BLaER1 (cell line): ENCODE results near the gene SF1.

Experiments used
- H3K27ac ChIP-seq: shearing (Covaris generic); formaldehyde crosslinking; 2 replicates; pipeline ENCODE4 v1.8.1; 2022
- H3K27me3 ChIP-seq: shearing (Covaris generic); formaldehyde crosslinking; 2 replicates; pipeline ENCODE4 v1.8.1; 2022
- H3K36me3 ChIP-seq: shearing (Covaris generic); formaldehyde crosslinking; 2 replicates; pipeline ENCODE4 v1.8.1; 2022
- H3K4me1 ChIP-seq: shearing (Covaris generic); formaldehyde crosslinking; 2 replicates; pipeline ENCODE4 v1.8.1; 2022
- H3K4me2 ChIP-seq: shearing (Covaris generic); formaldehyde crosslinking; 2 replicates; pipeline ENCODE4 v1.8.1; 2022
- H3K4me3 ChIP-seq: shearing (Covaris generic); formaldehyde crosslinking; 2 replicates; pipeline ENCODE4 v1.8.1; 2022
- H3K9ac ChIP-seq: shearing (Covaris generic); formaldehyde crosslinking; 2 replicates; pipeline ENCODE4 v1.8.1; 2022
- H3K9me3 ChIP-seq: shearing (Covaris generic); formaldehyde crosslinking; 2 replicates; pipeline ENCODE4 v1.8.1; 2022
- H4K20me1 ChIP-seq: shearing (Covaris generic); formaldehyde crosslinking; 2 replicates; pipeline ENCODE4 v1.8.1; 2022
- Cebpa-rat ChIP-seq: shearing (Covaris generic); IDR thresholded peaks from 2 replicates; pipeline ENCODE4 v1.8.1; 2022

Gene SF1

DNA sequence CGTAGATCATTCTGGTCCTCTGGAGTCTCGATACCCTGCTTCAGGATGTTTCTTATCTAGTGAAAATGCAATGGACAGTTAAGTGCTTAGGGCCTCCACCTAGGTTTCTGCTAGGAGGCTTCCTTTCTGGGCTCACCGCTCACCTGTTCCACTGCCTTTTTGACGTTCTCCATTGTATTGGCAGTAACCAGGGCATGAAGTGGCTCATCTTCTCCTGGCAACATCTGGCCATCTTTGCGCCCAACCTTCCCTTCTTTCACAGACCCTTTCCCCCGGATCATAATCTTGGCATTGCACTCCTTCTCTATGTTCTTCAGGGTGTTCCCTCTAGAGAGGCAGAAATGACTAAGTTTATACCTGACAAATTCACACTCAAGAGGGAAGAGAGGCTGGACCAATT is 9.1 kb downstream of the SF1 start:
- Histone ChIP-seq H3K4me2 (peak overlapping the region; percentile 40; the same call in 1 of the 2 replicates), H3K4me1 (peaks cover 98% of the 10 kb centered on the region), H3K4me3 (no peak overlapping the region), H3K9me3 (no peaks in the 10 kb centered on the region), H3K9ac (peak overlapping the region; percentile 39; the same call in 1 of the 2 replicates), H3K27ac (0 out of 2 replicates have a peak overlapping the region, but pooled peaks have one; percentile 23), H4K20me1 (peaks cover 100% of the 10 kb centered on the region), H3K36me3 (peaks cover 99% of the 10 kb centered on the region), H3K27me3 (no peaks in the 10 kb centered on the region)
- no peak for TF ChIP-seq Cebpa-rat

DNA sequence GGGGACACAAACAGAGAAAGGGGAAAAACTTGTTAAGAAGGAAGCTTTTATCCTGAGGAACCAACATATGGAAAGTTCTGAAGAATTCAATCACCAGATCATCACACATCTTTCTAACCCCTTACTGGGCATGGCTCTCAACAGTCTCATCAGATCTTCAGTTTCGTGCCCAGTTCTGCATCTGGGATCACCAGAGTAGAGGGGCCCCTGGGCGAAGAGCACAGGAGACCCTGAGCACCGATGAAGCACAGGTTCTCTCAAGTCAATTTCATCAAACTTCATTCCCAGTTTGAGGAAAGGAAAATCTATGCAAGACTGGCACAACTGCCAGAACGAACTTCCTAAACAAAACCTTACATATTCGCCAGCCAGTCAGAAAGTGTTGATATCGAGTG is 10.0 kb downstream of the SF1 start:
- TF ChIP-seq Cebpa-rat = no peak
- Histone ChIP-seq H3K27me3 (no peaks in the 10 kb centered on the region), H3K9me3 (no peaks in the 10 kb centered on the region), H3K9ac (0 out of 2 replicates have a peak overlapping the region, but pooled peaks have one; percentile 4), H3K36me3 (peaks cover 99% of the 10 kb centered on the region), H3K4me3 (no peak overlapping the region), H4K20me1 (peaks cover 100% of the 10 kb centered on the region), H3K4me1 (peaks cover 98% of the 10 kb centered on the region), H3K4me2 (peak overlapping the region; percentile 40), H3K27ac (no peak overlapping the region)

DNA sequence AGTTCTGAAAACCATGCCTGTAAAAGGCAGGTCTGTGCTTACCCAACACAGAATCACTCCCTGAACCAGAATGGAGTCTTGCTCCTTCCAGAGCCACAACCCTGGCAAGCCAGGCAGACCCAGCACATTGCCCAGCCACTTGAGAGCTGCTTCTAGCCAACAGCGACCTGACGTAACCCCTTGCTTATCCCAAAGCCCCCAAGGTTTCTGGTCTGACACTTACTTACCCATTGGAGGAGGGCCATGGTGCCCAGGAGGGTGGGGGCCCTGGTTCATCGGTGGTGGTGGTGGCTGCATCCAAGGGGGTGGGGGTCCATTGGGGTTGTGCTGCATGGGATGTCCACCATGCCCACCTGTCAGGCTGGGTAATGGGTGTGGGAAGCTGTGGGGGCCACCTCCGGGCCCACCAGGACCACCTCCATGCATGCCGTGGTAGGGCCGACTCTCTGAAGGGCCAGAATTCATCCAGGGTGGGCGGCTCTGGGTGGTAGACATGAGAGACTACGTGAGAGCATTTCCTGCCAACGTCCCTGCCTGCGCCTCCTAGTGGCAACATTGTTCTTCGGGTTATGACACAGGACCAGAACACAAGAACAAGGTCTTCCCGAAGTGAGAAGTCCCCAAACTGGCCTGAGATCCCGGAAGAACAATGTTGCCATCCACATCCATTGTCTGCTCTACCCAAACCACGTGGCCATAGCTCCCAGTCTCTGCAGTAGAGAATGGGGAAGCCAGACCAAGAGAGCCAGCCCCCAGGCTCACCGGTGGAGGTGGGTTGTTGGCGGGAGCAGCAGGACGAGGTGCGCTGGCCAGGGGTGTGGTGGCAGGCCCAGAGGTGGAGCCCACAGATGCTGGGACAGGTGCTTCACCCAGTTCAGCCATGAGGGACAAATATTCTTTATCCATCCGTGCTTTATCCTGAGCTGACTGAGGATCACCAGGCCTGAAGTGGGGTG is 10.7 kb downstream of the SF1 start:
- Histone ChIP-seq H3K4me3 (no peak overlapping the region), H3K36me3 (peaks cover 99% of the 10 kb centered on the region), H3K4me2 (peak overlapping the region; percentile 40), H4K20me1 (peaks cover 100% of the 10 kb centered on the region), H3K9me3 (no peaks in the 10 kb centered on the region), H3K9ac (peak overlapping the region; percentile 40; the same call in 1 of the 2 replicates), H3K4me1 (peaks cover 98% of the 10 kb centered on the region), H3K27ac (peak overlapping the region; percentile 59; the same call in 1 of the 2 replicates), H3K27me3 (no peaks in the 10 kb centered on the region)
- no peak for TF ChIP-seq Cebpa-rat

DNA sequence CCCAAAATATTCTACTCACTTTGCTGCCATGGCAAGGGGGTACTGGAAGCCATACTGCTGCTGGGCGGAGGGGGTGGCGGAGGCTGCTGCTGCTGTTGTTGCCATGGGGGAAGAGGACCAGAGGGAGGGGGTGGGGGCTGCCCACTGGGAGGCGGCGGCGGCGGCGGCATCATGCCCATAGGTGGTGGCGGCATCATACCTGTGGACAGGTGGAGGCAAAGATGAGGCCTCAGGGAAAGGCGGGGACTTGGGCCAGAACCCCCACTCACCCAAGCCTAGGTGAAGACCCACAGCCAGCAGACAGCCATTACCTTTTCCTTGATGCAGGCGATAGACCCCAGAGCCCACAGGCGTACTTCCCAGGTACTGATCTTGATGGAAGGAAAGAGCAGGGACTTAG is 11.5 kb downstream of the SF1 start:
- no peaks in the 10 kb centered on the region for H3K9me3 ChIP-seq
- peaks cover 98% of the 10 kb centered on the region for H3K4me1 ChIP-seq
- H3K4me2 ChIP-seq = peak overlapping the region; percentile 40
- TF ChIP-seq Cebpa-rat = no peak
- peak overlapping the region; percentile 59; the same call in 1 of the 2 replicates for H3K27ac ChIP-seq
- H4K20me1 ChIP-seq = peaks cover 100% of the 10 kb centered on the region
- no peak overlapping the region for H3K4me3 ChIP-seq
- H3K9ac ChIP-seq = peak overlapping the region; percentile 40; the same call in 1 of the 2 replicates
- no peaks in the 10 kb centered on the region for H3K27me3 ChIP-seq
- peaks cover 99% of the 10 kb centered on the region for H3K36me3 ChIP-seq

DNA sequence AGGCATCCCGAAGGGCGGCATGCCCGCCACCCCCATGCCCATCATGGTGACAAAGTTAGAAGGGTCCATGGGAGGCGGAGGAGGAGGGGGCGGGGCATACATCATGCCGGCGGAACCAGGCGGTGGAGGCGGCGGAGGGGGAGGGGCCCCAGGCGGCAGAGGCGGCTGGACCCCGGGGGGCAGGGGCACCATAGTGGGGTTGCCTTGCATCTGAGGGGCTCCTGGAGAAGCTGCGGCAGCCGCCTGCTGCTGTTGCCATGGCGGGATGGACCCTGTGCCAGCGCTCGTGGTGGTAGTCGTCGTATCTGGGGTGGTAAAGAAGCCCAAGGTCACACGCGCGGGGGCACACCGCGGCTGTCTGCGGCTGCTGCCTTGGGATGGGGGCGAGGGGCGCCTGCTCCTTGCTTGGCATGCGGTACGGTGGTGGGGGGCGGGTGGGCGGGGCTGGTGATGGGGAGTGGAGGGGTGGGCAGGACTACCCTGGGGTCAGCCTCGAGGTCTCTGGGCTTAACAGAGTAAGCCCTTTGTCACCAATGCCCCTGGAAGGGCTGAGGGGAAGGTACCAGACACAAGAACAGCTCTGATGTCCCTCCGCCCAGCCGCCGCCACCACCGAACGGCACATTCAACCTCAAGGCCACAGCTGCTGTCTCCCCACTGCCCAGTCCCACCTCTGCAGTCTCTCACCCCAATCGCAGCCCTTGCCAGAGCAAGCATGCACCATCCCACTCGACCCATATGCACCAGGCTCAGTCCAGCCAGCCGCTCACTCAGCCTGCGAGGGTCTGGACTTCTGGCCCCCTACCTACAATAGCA is 12.3 kb downstream of the SF1 start:
- H3K4me1 ChIP-seq = peaks cover 98% of the 10 kb centered on the region
- H3K4me3 ChIP-seq = no peak overlapping the region
- no peak for TF ChIP-seq Cebpa-rat
- H3K27ac ChIP-seq = no peak overlapping the region
- H3K9ac ChIP-seq = no peak overlapping the region
- H3K9me3 ChIP-seq = no peaks in the 10 kb centered on the region
- H3K27me3 ChIP-seq = no peaks in the 10 kb centered on the region
- peaks cover 92% of the 10 kb centered on the region for H3K36me3 ChIP-seq
- H3K4me2 ChIP-seq = peak overlapping the region; percentile 79
- peaks cover 100% of the 10 kb centered on the region for H4K20me1 ChIP-seq

DNA sequence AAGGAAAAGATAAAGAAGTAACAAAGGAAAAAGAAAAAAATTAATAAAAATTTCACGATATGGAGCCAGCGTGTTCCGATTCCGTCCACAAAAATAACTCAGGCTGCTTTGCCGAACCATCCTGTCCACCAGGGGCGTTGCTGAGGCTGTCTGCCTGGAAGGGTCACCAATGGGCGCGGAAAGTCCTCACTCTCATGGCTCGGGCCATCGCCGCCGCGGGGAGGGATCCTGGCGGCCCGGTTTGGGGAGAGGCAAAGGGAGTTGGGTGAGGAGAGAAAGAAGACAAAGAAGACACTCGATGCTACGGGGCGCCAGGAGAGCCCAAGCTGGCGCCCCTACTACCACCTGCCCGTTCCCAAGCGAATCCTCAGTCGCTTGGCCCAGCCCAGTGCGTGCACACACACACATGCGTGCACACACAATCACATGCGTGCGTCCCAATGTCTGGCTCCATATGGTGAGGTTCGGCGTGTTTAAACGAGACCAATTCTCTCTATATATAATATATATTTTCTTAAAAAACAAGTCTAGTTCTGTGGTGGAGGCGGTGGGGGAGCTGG is 13.0 kb downstream of the SF1 start:
- Histone ChIP-seq H3K4me2 (peak overlapping the region; percentile 79), H3K9ac (peak overlapping the region; percentile 74), H3K36me3 (peaks cover 85% of the 10 kb centered on the region), H3K27ac (peak overlapping the region; percentile 78; the same call in 1 of the 2 replicates), H3K4me3 (no peak overlapping the region; the same call in 1 of the 2 replicates), H3K9me3 (no peaks in the 10 kb centered on the region), H3K27me3 (no peaks in the 10 kb centered on the region), H3K4me1 (peaks cover 98% of the 10 kb centered on the region), H4K20me1 (peaks cover 100% of the 10 kb centered on the region)
- no peak for TF ChIP-seq Cebpa-rat

DNA sequence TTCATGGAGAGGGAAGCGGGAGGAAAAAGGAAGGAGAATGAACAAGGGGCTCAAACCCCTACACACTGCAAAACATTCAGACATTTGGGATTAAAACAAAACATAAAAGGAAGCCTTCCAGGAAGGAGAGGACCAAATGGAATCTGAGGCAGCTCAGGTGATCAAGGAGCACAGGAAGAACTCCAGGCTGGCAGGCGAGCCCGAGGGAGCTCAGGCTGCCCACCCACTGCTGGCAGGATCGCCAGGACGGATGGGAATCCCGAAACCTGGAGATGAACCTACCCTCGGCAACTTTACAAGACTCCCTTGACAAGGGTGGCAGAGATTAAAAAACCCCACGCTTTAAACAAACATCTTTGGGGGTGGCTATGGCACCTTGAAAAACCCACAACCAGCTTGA is 13.6 kb downstream of the SF1 start:
- peaks cover 79% of the 10 kb centered on the region for H3K36me3 ChIP-seq
- H4K20me1 ChIP-seq = peaks cover 99% of the 10 kb centered on the region
- no peaks in the 10 kb centered on the region for H3K27me3 ChIP-seq
- H3K4me3 ChIP-seq = no peak overlapping the region; the same call in 1 of the 2 replicates
- peak overlapping the region; percentile 78 for H3K27ac ChIP-seq
- no peaks in the 10 kb centered on the region for H3K9me3 ChIP-seq
- no peak for TF ChIP-seq Cebpa-rat
- peaks cover 98% of the 10 kb centered on the region for H3K4me1 ChIP-seq
- peak overlapping the region; percentile 79 for H3K4me2 ChIP-seq
- H3K9ac ChIP-seq = peak overlapping the region; percentile 74

DNA sequence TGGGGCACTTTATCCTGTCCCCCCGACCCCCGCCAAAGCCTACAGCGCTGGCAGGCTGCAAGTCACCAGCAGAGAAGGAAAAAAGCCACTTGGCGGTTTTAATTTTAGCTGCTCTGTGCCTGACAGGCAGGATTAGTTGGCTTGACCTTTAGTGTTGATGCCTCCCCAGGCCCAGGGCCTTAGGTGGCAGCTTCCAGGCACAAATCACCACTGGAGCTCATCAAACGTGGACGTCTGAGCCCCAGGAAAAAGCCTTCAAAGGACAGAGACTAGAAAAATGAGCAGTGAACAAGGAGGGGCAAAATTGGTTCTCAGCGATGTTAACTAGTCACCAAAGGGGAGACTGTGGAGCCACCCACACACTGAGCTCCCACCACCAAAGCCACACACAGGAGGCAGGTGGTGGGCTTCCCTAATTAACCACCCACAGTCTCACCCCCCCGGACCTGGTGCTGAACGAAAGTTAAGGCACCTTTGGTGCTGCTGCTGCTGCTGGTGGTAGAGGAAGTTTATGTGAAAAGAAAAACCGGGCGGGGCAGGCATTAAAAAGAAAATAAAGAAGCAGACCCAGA is 14.2 kb downstream of the SF1 start:
- peaks cover 73% of the 10 kb centered on the region for H3K36me3 ChIP-seq
- H3K9me3 ChIP-seq = no peaks in the 10 kb centered on the region
- peak overlapping the region; percentile 23; the same call in 1 of the 2 replicates for H3K4me3 ChIP-seq
- H4K20me1 ChIP-seq = peaks cover 93% of the 10 kb centered on the region
- H3K27ac ChIP-seq = peak overlapping the region; percentile 78
- H3K4me2 ChIP-seq = peak overlapping the region; percentile 79
- TF ChIP-seq Cebpa-rat = no peak
- H3K9ac ChIP-seq = peak overlapping the region; percentile 74
- H3K27me3 ChIP-seq = no peaks in the 10 kb centered on the region
- peaks cover 98% of the 10 kb centered on the region for H3K4me1 ChIP-seq

DNA sequence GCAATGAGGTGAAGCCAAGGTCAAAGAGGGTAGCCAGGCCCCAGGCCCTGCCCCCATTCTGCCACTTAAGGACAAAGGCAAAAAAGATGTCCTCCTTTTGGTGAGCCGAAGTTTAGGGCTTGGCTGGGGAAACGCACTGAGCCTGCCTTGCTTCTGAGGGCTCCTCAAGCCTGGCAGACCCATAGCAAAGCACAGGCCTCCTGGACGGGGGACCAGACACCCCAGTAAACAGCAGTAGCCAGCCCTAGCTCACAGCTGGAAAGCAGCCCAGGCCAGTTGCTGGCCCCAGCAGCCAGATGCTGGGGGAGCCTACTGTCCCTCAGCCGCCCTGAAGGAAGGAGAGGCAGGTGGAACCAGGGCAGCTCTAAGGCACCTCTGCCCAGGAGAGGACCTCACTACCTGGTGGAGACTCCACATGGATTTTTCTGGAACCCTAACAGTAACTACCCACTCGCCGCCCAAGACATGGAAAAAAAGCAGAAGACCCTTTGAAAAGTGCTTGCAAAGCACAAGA is 14.8 kb downstream of the SF1 start:
- H4K20me1 ChIP-seq = peaks cover 88% of the 10 kb centered on the region
- H3K36me3 ChIP-seq = peaks cover 67% of the 10 kb centered on the region
- peak overlapping the region; percentile 79 for H3K4me2 ChIP-seq
- H3K27me3 ChIP-seq = no peaks in the 10 kb centered on the region
- no peaks in the 10 kb centered on the region for H3K9me3 ChIP-seq
- peaks cover 98% of the 10 kb centered on the region for H3K4me1 ChIP-seq
- H3K9ac ChIP-seq = peak overlapping the region; percentile 74
- H3K4me3 ChIP-seq = peak overlapping the region; percentile 23; the same call in 1 of the 2 replicates
- H3K27ac ChIP-seq = peak overlapping the region; percentile 78
- TF ChIP-seq Cebpa-rat = no peak
